Measurements from ENCODE around the gene HSD17B8. TPM values are rescaled to one million over a fixed set of nuclear protein-coding genes. Genes with fewer than 3 reads are reported as not detected.

Gene HSD17B8
- polyA plus RNA-seq, 1 donor (not counting 4 experiments of a cell fraction or from before 2014, with no cell fraction given) = 18.6 TPM

DNA sequence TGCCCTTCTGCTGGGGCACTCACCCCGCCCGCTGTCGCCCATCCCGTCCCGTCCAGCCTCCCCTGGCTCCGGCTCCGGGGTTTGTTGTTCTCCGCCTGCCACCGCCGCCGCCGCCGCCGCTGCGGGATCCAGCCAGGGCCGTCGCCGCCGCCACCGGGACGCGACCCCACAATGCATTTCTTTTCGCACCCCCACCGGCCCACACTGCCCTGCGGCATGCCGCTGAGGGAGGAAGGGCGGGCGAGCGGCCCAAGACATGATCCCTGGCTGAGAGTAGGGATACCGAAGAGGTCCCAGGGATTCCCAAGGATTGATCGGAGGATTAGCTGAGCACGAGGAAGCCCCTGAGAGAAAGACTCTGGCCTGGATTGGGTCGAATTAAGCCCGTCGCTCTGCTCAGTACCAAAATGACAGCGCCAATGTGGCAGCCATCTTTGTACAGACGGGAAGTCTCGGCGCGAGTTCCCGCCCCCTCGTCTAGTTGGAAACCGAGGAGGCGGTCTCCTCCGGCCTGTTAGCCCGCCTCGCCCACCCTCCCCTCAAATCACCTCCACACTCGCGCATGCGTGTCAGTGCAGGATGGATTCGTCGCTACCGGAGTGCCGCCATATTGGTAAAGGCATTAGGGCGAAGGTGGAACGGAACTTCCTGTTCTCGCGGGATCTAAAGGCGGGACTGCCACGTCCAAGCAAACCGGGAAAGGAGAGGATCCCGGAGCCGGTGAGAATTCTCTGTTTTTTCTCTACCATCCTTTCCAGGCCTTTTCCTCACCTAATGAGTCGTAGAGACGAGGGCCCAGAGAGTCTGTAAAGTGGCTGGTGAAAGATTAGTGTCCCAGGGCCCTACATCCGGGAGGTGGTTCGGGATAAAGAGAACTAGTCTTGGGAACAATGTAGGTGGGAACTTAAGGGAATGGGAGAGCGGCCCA lies 4.0 kb upstream of the HSD17B8 start, which contains the start of the genes RXRB and SLC39A7:
RXRB (minus strand) TSS at position 447 of the 928 bp plus-strand sequence; CDS start at position 258, 189 bp downstream.
SLC39A7 (plus strand) TSS at position 649 of the 928 bp plus-strand sequence. CDS start 379 bp downstream, outside the sequence.
- FAIRE-seq (peak; percentile 23), DNase-seq (ENCODE audit: low read depth, low spot score) (peak; percentile 91)
- Histone ChIP-seq H3K9me3 (ENCODE audit: control insufficient read depth, low read depth, low read length) (no peaks in the 10 kb centered on the region), H3K4me2 (ENCODE audit: control insufficient read depth, extremely low read depth, insufficient read depth, low read depth, low read length) (peak within 1 kb of the TSS; percentile 100), H3K4me3 (ENCODE audit: control insufficient read depth in 2 of 3, extremely low read depth in 1 of 3, insufficient read depth in 2 of 3, low read depth in 1 of 3, low read length in 3 of 3) (peak within 1 kb of the TSS; percentile 85 to 99 (median 88)), H3K9me1 (ENCODE audit: control insufficient read depth, extremely low read depth, insufficient read depth, low read length) (peaks cover 7% of the 10 kb centered on the region), H3K9ac (ENCODE audit: control insufficient read depth, extremely low read depth, insufficient read depth, low read length) (peak within 1 kb of the TSS; percentile 95), H4K20me1 (ENCODE audit: control insufficient read depth, extremely low read depth, insufficient read depth, low read length) (peaks cover 3% of the 10 kb centered on the region), H3K79me2 (ENCODE audit: control insufficient read depth, insufficient read depth, low read length) (peaks cover 38% of the 10 kb centered on the region), H3K27me3 (ENCODE audit: control insufficient read depth, extremely low read depth, insufficient read depth, low read length) (no peaks in the 10 kb centered on the region), H2AFZ (ENCODE audit: control insufficient read depth, low read length) (peak within 1 kb of the TSS; percentile 97), H3K36me3 (ENCODE audit: control insufficient read depth in 2 of 2, extremely low read depth in 1 of 2, insufficient read depth in 2 of 2, low read length in 2 of 2) (peaks cover 27 to 37% of the 10 kb centered on the region in 2 experiments), H3K4me1 (ENCODE audit: control insufficient read depth, extremely low read depth, insufficient read depth, low read length) (peaks cover 32% of the 10 kb centered on the region), H3K27ac (ENCODE audit: control insufficient read depth, insufficient read depth, low read length) (peak within 1 kb of the TSS; percentile 99)
- TF ChIP-seq EZH2 (IDR thresholded peaks at IDR 0.05; ENCODE audit: low read length) = no peak
- TF ChIP-seq, protein P1, sequence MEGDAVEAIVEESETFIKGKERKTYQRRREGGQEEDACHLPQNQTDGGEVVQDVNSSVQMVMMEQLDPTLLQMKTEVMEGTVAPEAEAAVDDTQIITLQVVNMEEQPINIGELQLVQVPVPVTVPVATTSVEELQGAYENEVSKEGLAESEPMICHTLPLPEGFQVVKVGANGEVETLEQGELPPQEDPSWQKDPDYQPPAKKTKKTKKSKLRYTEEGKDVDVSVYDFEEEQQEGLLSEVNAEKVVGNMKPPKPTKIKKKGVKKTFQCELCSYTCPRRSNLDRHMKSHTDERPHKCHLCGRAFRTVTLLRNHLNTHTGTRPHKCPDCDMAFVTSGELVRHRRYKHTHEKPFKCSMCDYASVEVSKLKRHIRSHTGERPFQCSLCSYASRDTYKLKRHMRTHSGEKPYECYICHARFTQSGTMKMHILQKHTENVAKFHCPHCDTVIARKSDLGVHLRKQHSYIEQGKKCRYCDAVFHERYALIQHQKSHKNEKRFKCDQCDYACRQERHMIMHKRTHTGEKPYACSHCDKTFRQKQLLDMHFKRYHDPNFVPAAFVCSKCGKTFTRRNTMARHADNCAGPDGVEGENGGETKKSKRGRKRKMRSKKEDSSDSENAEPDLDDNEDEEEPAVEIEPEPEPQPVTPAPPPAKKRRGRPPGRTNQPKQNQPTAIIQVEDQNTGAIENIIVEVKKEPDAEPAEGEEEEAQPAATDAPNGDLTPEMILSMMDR (optimal IDR thresholded peaks at IDR 0.05 in 1 of 3, IDR thresholded peaks at IDR 0.05 in 1 of 3, conservative IDR thresholded peaks at IDR 0.05 in 1 of 3; ENCODE audit: extremely low read depth in 1 of 3, insufficient read depth in 2 of 3, low read length in 3 of 3) = no peak
- dilution Hi-C loops (cut with MboI; ENCODE audit: extremely low pct_ligation_motif_present, low sequenced_read_pairs) = no loop called here

DNA sequence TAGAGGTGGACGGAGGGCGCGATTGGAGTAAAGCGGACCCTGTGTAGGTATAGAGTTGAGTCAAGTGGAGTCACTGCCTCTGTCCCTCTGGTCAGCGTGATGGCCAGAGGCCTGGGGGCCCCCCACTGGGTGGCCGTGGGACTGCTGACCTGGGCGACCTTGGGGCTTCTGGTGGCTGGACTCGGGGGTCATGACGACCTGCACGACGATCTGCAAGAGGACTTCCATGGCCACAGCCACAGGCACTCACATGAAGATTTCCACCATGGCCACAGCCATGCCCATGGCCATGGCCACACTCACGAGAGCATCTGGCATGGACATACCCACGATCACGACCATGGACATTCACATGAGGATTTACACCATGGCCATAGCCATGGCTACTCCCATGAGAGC lies 3.3 kb upstream of the HSD17B8 start:
- no peak for TF ChIP-seq EZH2 (IDR thresholded peaks at IDR 0.05; ENCODE audit: low read length)
- TF ChIP-seq, protein P1 (optimal IDR thresholded peaks at IDR 0.05 in 1 of 3, IDR thresholded peaks at IDR 0.05 in 1 of 3, conservative IDR thresholded peaks at IDR 0.05 in 1 of 3; ENCODE audit: extremely low read depth in 1 of 3, insufficient read depth in 2 of 3, low read length in 3 of 3) = no peak
- peaks cover 7% of the 10 kb centered on the region for H3K9me1 ChIP-seq (ENCODE audit: control insufficient read depth, extremely low read depth, insufficient read depth, low read length)
- DNase-seq (ENCODE audit: low read depth, low spot score) = no peak
- H3K27me3 ChIP-seq (ENCODE audit: control insufficient read depth, extremely low read depth, insufficient read depth, low read length) = no peaks in the 10 kb centered on the region
- peak overlapping the region; percentile 91 for H2AFZ ChIP-seq (ENCODE audit: control insufficient read depth, low read length)
- H3K79me2 ChIP-seq (ENCODE audit: control insufficient read depth, insufficient read depth, low read length) = peaks cover 38% of the 10 kb centered on the region
- H3K4me1 ChIP-seq (ENCODE audit: control insufficient read depth, extremely low read depth, insufficient read depth, low read length) = peaks cover 39% of the 10 kb centered on the region
- H3K9ac ChIP-seq (ENCODE audit: control insufficient read depth, extremely low read depth, insufficient read depth, low read length) = peak overlapping the region; percentile 95
- dilution Hi-C loops (cut with MboI; ENCODE audit: extremely low pct_ligation_motif_present, low sequenced_read_pairs) = no loop called here
- peaks cover 22 to 32% of the 10 kb centered on the region in 2 experiments for H3K36me3 ChIP-seq (ENCODE audit: control insufficient read depth in 2 of 2, extremely low read depth in 1 of 2, insufficient read depth in 2 of 2, low read length in 2 of 2)
- H3K27ac ChIP-seq (ENCODE audit: control insufficient read depth, insufficient read depth, low read length) = peak overlapping the region; percentile 99
- peak overlapping the region; percentile 100 for H3K4me2 ChIP-seq (ENCODE audit: control insufficient read depth, extremely low read depth, insufficient read depth, low read depth, low read length)
- peaks cover 3% of the 10 kb centered on the region for H4K20me1 ChIP-seq (ENCODE audit: control insufficient read depth, extremely low read depth, insufficient read depth, low read length)
- FAIRE-seq = no peak
- H3K4me3 ChIP-seq (ENCODE audit: control insufficient read depth in 2 of 3, extremely low read depth in 1 of 3, insufficient read depth in 2 of 3, low read depth in 1 of 3, low read length in 3 of 3) = peak overlapping the region; percentile 85 to 99 (median 88)
- no peaks in the 10 kb centered on the region for H3K9me3 ChIP-seq (ENCODE audit: control insufficient read depth, low read depth, low read length)

All from keratinocyte (primary cell).